DND-41 (cell line): ENCODE measurements around the gene SYCN.
A peak's percentile ranks its signal among the peaks of the same experiment; 100 is the strongest.

ENCODE experiments used
- EZH2 ChIP-seq: IDR thresholded peaks from 3 replicates; pipeline ENCODE4 v1.6.1; 2012; ENCODE audit warnings: borderline replicate concordance, low read depth, mild to moderate bottlenecking, moderate library complexity, low read length, inconsistent platforms; ENCODE audit not compliant: severe bottlenecking
- TF ChIP-seq, protein P1 (sequence below): IDR thresholded peaks from 2 replicates; pipeline ENCODE4 v1.5.1; 2012; ENCODE audit warnings: borderline replicate concordance, low read length, moderate library complexity, mild to moderate bottlenecking; ENCODE audit not compliant: poor library complexity, severe bottlenecking; ENCODE audit errors: extremely low read depth

DNA sequence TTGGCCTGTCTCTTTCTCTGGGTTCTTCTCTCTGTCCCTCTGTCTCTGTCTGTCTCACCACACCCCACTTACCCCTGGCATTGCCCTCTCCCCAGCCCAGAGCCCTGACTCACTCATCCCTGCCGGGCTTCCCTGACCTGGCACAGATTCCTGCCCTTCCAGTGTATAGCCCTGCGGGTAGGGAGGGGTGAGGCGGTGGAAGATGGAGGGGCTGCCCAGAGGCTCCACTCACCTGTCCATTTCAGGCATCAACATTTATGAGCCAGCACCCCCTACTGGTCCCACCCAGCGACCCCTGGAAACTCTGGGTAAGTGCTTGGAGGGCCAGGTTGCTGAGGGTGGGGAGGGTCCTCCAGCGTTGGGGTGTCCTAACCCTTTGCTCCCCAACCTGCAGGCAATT is 6.3 kb downstream of the SYCN start:
- TF ChIP-seq, protein P1, sequence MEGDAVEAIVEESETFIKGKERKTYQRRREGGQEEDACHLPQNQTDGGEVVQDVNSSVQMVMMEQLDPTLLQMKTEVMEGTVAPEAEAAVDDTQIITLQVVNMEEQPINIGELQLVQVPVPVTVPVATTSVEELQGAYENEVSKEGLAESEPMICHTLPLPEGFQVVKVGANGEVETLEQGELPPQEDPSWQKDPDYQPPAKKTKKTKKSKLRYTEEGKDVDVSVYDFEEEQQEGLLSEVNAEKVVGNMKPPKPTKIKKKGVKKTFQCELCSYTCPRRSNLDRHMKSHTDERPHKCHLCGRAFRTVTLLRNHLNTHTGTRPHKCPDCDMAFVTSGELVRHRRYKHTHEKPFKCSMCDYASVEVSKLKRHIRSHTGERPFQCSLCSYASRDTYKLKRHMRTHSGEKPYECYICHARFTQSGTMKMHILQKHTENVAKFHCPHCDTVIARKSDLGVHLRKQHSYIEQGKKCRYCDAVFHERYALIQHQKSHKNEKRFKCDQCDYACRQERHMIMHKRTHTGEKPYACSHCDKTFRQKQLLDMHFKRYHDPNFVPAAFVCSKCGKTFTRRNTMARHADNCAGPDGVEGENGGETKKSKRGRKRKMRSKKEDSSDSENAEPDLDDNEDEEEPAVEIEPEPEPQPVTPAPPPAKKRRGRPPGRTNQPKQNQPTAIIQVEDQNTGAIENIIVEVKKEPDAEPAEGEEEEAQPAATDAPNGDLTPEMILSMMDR = peak; percentile 29
- no peak for TF ChIP-seq EZH2
